WTC11 (cell line): ENCODE results near the gene RPS5. TPM values are rescaled to one million over a fixed set of nuclear protein-coding genes. Genes with fewer than 3 reads are reported as not detected.

ENCODE experiments used
- ATAC-seq: fragments of 200-7000 bp; cut with Tn5 transposase; 2 replicates; pipeline ENCODE4 v1.10.0; 2021; ENCODE audit warnings: mild to moderate bottlenecking, moderate library complexity
- CTCF ChIA-PET: fragments of 300-600 bp; sonication (Branson Sonifier 250); formaldehyde crosslinking; loops from one replicate; lab custom pipeline; 2021; ENCODE audit warnings: antibody characterized with exemption; lab: Charles Lee
- POLR2A ChIA-PET: fragments of 350-600 bp; sonication (Branson Sonifier 250); formaldehyde crosslinking; loops from one replicate; lab custom pipeline; 2021; ENCODE audit warnings: antibody characterized with exemption; lab: Charles Lee
- DNase-seq: peaks from one replicate; pipeline ENCODE4 v3.0.0; 2021; ENCODE audit warnings: low spot score
- H3K27ac Mint-ChIP-seq: 2 replicates; pipeline ENCODE4 v1.8.0; 2021; ENCODE audit warnings: mixed read lengths
- H3K27me3 Mint-ChIP-seq: 2 replicates; pipeline ENCODE4 v1.8.0; 2021; ENCODE audit warnings: low read depth, mild to moderate bottlenecking, moderate library complexity, mixed read lengths
- H3K36me3 Mint-ChIP-seq: 2 replicates; pipeline ENCODE4 v1.8.0; 2021; ENCODE audit warnings: mixed read lengths
- H3K4me1 Mint-ChIP-seq: 2 replicates; pipeline ENCODE4 v1.8.0; 2022; ENCODE audit warnings: mixed read lengths
- H3K4me3 Mint-ChIP-seq: 2 replicates; pipeline ENCODE4 v1.8.0; 2021; ENCODE audit warnings: mild to moderate bottlenecking, moderate library complexity, mixed read lengths
- H3K9me3 Mint-ChIP-seq: 2 replicates; pipeline ENCODE4 v1.8.0; 2021; ENCODE audit warnings: mixed read lengths
- AFF4 ChIP-seq: sonication (generic); formaldehyde crosslinking; IDR thresholded peaks from 2 replicates; pipeline ENCODE4 v1.8.1; 2023; ENCODE audit warnings: mild to moderate bottlenecking, missing genetic modification reagents, borderline replicate concordance
- CREM ChIP-seq: sonication (generic); formaldehyde crosslinking; IDR thresholded peaks from 2 replicates; pipeline ENCODE4 v1.8.1; 2022; ENCODE audit warnings: mild to moderate bottlenecking, missing genetic modification reagents, moderate library complexity
- ELF4 ChIP-seq: sonication (generic); formaldehyde crosslinking; IDR thresholded peaks from 2 replicates; pipeline ENCODE4 v1.8.1; 2022; ENCODE audit warnings: low read depth, mild to moderate bottlenecking, moderate library complexity, missing genetic modification reagents
- ERG ChIP-seq: fragments of 250-450 bp; sonication (Bioruptor Pico); IDR thresholded peaks from 2 replicates; pipeline ENCODE4 v1.8.0; 2021; ENCODE audit warnings: mild to moderate bottlenecking
- GTF2I ChIP-seq: fragments of 250-450 bp; sonication (Bioruptor Pico); conservative IDR thresholded peaks from 2 replicates; pipeline ENCODE4 v1.4.0; 2021; ENCODE audit warnings: mild to moderate bottlenecking
- IRF1 ChIP-seq: sonication (generic); formaldehyde crosslinking; IDR thresholded peaks from 2 replicates; pipeline ENCODE4 v1.8.0; 2023; ENCODE audit warnings: missing genetic modification reagents
- JAZF1 ChIP-seq: fragments of 250-450 bp; sonication (Bioruptor Pico); IDR thresholded peaks from 2 replicates; pipeline ENCODE4 v1.9.0; 2021; ENCODE audit warnings: moderate library complexity, mild to moderate bottlenecking, inconsistent platforms
- KAT7 ChIP-seq: sonication (generic); formaldehyde crosslinking; IDR thresholded peaks from 2 replicates; pipeline ENCODE4 v1.8.1; 2023; ENCODE audit warnings: missing genetic modification reagents, mild to moderate bottlenecking, borderline replicate concordance
- MAX ChIP-seq: sonication (generic); formaldehyde crosslinking; IDR thresholded peaks from 2 replicates; pipeline ENCODE4 v1.8.0; 2022; ENCODE audit warnings: mild to moderate bottlenecking, missing genetic modification reagents
- NFATC4 ChIP-seq: fragments of 250-450 bp; sonication (Bioruptor Pico); IDR thresholded peaks from 2 replicates; pipeline ENCODE4 v1.9.0; 2021; ENCODE audit warnings: mild to moderate bottlenecking
- NFE2L1 ChIP-seq: sonication (generic); formaldehyde crosslinking; IDR thresholded peaks from 2 replicates; pipeline ENCODE4 v1.8.1; 2023; ENCODE audit warnings: missing genetic modification reagents
- NR3C1 ChIP-seq: sonication (generic); formaldehyde crosslinking; conservative IDR thresholded peaks from 2 replicates; pipeline ENCODE4 v1.8.1; 2023; ENCODE audit warnings: low read depth, mild to moderate bottlenecking, missing genetic modification reagents
- SMAD3 ChIP-seq: sonication (generic); formaldehyde crosslinking; IDR thresholded peaks from 2 replicates; pipeline ENCODE4 v1.8.0; 2022; ENCODE audit warnings: missing genetic modification reagents, mild to moderate bottlenecking, borderline replicate concordance
- SOX15 ChIP-seq: fragments of 250-450 bp; sonication (Bioruptor Pico); IDR thresholded peaks from 2 replicates; pipeline ENCODE4 v1.9.0; 2021; ENCODE audit warnings: mild to moderate bottlenecking
- STAT6 ChIP-seq: sonication (generic); formaldehyde crosslinking; conservative IDR thresholded peaks from 2 replicates; pipeline ENCODE4 v1.8.1; 2023; ENCODE audit warnings: mild to moderate bottlenecking, low read depth, missing genetic modification reagents, moderate library complexity
- TEAD4 ChIP-seq: sonication (generic); formaldehyde crosslinking; IDR thresholded peaks from 2 replicates; pipeline ENCODE4 v1.8.0; 2022; ENCODE audit warnings: mild to moderate bottlenecking, missing genetic modification reagents
- TP53 ChIP-seq: sonication (generic); formaldehyde crosslinking; IDR thresholded peaks from 2 replicates; pipeline ENCODE4 v1.8.1; 2023; ENCODE audit warnings: mild to moderate bottlenecking, missing genetic modification reagents
- total RNA-seq: library from RNA; stranded (reverse); gene quantifications from 3 replicates; pipeline ENCODE4 v1.2.3, GENCODE V29; 2021

Gene RPS5
- total RNA-seq, 1 experiment from 2014 or later, result 1,502 TPM

- TF ChIP-seq STAT6 (CRISPR knock-in tag), result no peak
Measured at GRCh38 chr19:58351558-58351878, 35.6 kb upstream of the RPS5 start (continued).

GRCh38 chr19:58351990-58352755 lies 34.9 kb upstream of the RPS5 start:
- Mint-ChIP-seq H3K36me3 (no peaks in the 10 kb centered on the region), H3K4me3 (no peak overlapping the region), H3K4me1 (peaks cover 3% of the 10 kb centered on the region; the same call in 1 of the 2 replicates), H3K9me3 (no peaks in the 10 kb centered on the region), H3K27ac (peak overlapping the region; percentile 61; the same call in 1 of the 2 replicates), H3K27me3 (peaks cover 33% of the 10 kb centered on the region)
- no peak for ATAC-seq
- ChIA-PET POLR2A (interaction anchor here (1.0 kb wide), 1 partner anchor 11 kb away, joined by 4 read pairs; the partner anchor contains the start of gene ZNF497), CTCF (interaction anchor here (2.5 kb wide), 1 partner anchor 12 kb away, joined by 11 read pairs; no protein-coding TSS in a partner anchor)
- no peak for DNase-seq
- no peak for TF ChIP-seq AFF4 (CRISPR knock-in tag)
- TF ChIP-seq CREM (CRISPR knock-in tag), result no peak
- TF ChIP-seq ERG (CRISPR knock-in tag), result no peak

- peaks cover 5% of the 10 kb centered on the region for H3K4me1 Mint-ChIP-seq
- H3K4me3 Mint-ChIP-seq, result no peak within 1 kb of the TSS
- ATAC-seq, result no peak
- CTCF ChIA-PET, result interaction anchor here (2.5 kb wide), 1 partner anchor 13 kb away, joined by 11 read pairs; no protein-coding TSS in a partner anchor
- POLR2A ChIA-PET, result no interaction called here
- H3K36me3 Mint-ChIP-seq, result no peaks in the 10 kb centered on the region
- DNase-seq, result no peak
- no peaks in the 10 kb centered on the region for H3K9me3 Mint-ChIP-seq
- peaks cover 28% of the 10 kb centered on the region for H3K27me3 Mint-ChIP-seq
- peak within 1 kb of the TSS; percentile 61; the same call in 1 of the 2 replicates for H3K27ac Mint-ChIP-seq
- TF ChIP-seq MAX (no peak), SOX15 (CRISPR knock-in tag) (no peak), JAZF1 (no peak), NFE2L1 (CRISPR knock-in tag) (no peak), IRF1 (CRISPR knock-in tag) (no peak), TP53 (CRISPR knock-in tag) (no peak), NFATC4 (CRISPR knock-in tag) (no peak), SMAD3 (no peak), TEAD4 (CRISPR knock-in tag) (no peak), AFF4 (CRISPR knock-in tag) (no peak), ELF4 (CRISPR knock-in tag) (no peak), GTF2I (CRISPR knock-in tag) (no peak), KAT7 (CRISPR knock-in tag) (no peak), NR3C1 (CRISPR knock-in tag) (no peak)
Measured at GRCh38 chr19:58352760-58353671, 34.1 kb upstream of the RPS5 start, which contains the start of gene A1BG. Gene A1BG, minus strand, starts transcription at chr19:58353492. Its CDS starts 55 bp downstream, at chr19:58353437.
